Neural cell (in vitro differentiated cells): ENCODE measurements around the gene FGF11. TPM values are rescaled to one million over a fixed set of nuclear protein-coding genes. Genes with fewer than 3 reads are reported as not detected.

Experiments
- H2AFZ ChIP-seq: fragments of 200-600, 300-800 bp; sonication (generic), shearing (Covaris generic); 2 replicates; pipeline ENCODE4 v1.6.0; 2014; ENCODE audit warnings: low read depth, mild to moderate bottlenecking, antibody characterized with exemption, low read length, moderate library complexity
- H3F3A ChIP-seq: fragments of 200-600 bp; shearing (Covaris generic); 2 replicates; pipeline ENCODE4 v1.6.1; 2016; ENCODE audit warnings: mild to moderate bottlenecking, moderate library complexity, mixed read lengths, antibody characterized with exemption, low read length; ENCODE audit not compliant: insufficient read depth, poor library complexity, severe bottlenecking
- H3K27ac ChIP-seq: fragments of 200-600, 300-800 bp; sonication (generic), shearing (Covaris generic); 2 replicates; pipeline ENCODE4 v1.5.1; 2014; ENCODE audit warnings: mild to moderate bottlenecking, low read length, moderate library complexity
- H3K27me3 ChIP-seq: fragments of 300-800, 200-600 bp; sonication (generic), shearing (Covaris generic); 2 replicates; pipeline ENCODE4 v1.6.0; 2014; ENCODE audit warnings: mild to moderate bottlenecking, low read depth, low read length, moderate library complexity; ENCODE audit not compliant: insufficient read depth
- H3K36me3 ChIP-seq: fragments of 300-800, 200-600 bp; sonication (generic), shearing (Covaris generic); 2 replicates; pipeline ENCODE4 v1.5.1; 2014; ENCODE audit warnings: mild to moderate bottlenecking, antibody characterized with exemption, low read length, moderate library complexity; ENCODE audit not compliant: insufficient read depth
- H3K4me2 ChIP-seq: fragments of 300-800, 200-600 bp; sonication (generic), shearing (Covaris generic); 2 replicates; pipeline ENCODE4 v1.6.0; 2014; ENCODE audit warnings: mild to moderate bottlenecking, low read length
- H3K4me3 ChIP-seq: fragments of 300-800, 200-600 bp; sonication (generic), shearing (Covaris generic); 2 replicates; pipeline ENCODE4 v1.5.1; 2014; ENCODE audit warnings: mild to moderate bottlenecking, low read length, moderate library complexity
- H3K79me2 ChIP-seq: fragments of 200-600 bp; shearing (Covaris generic); replicated peaks from 2 replicates; pipeline ENCODE4 v1.6.0; 2014; ENCODE audit warnings: mild to moderate bottlenecking, low read length, moderate library complexity; ENCODE audit not compliant: insufficient read depth
- H3K9ac ChIP-seq: fragments of 300-800, 200-600 bp; sonication (generic), shearing (Covaris generic); 2 replicates; pipeline ENCODE4 v1.6.1; 2016; ENCODE audit warnings: mild to moderate bottlenecking, low read length, mixed read lengths
- H3K9me2 ChIP-seq: fragments of 200-600 bp; shearing (Covaris generic); 2 replicates; pipeline ENCODE4 v1.6.1; 2016; ENCODE audit warnings: mild to moderate bottlenecking, low read length, mixed read lengths; ENCODE audit not compliant: insufficient read depth
- H3K9me3 ChIP-seq: fragments of 200-600, 300-800 bp; sonication (generic), shearing (Covaris generic); 2 replicates; pipeline ENCODE4 v1.6.1; 2016; ENCODE audit warnings: mild to moderate bottlenecking, mixed run types, low read length, moderate library complexity, mixed read lengths
- H4K20me1 ChIP-seq: fragments of 200-600 bp; shearing (Covaris generic); 2 replicates; pipeline ENCODE4 v1.6.1; 2016; ENCODE audit warnings: mild to moderate bottlenecking, mixed run types; ENCODE audit not compliant: insufficient read depth
- EP300 ChIP-seq: fragments of 450-650 bp; conservative IDR thresholded peaks from 2 replicates; pipeline ENCODE4 v1.6.1; 2014; ENCODE audit warnings: antibody characterized with exemption, mild to moderate bottlenecking, moderate library complexity; ENCODE audit not compliant: poor library complexity, severe bottlenecking
- EZH2 ChIP-seq: fragments of 200-600, 300-800 bp; shearing (Covaris generic), sonication (generic); IDR thresholded peaks from 2 replicates; pipeline ENCODE4 v1.6.1; 2014; ENCODE audit warnings: antibody characterized with exemption, low read length, borderline replicate concordance, mild to moderate bottlenecking; ENCODE audit not compliant: insufficient read depth, poor library complexity, severe bottlenecking
- MXI1 ChIP-seq: fragments of 450-650 bp; conservative IDR thresholded peaks from 2 replicates; pipeline ENCODE4 v1.6.1; 2014; ENCODE audit warnings: antibody characterized with exemption, mild to moderate bottlenecking; ENCODE audit not compliant: poor library complexity, severe bottlenecking
- POLR2AphosphoS5 ChIP-seq: IDR thresholded peaks from 2 replicates; pipeline ENCODE4 v1.6.1; 2012
- RAD21 ChIP-seq: fragments of 450-650 bp; conservative IDR thresholded peaks from 2 replicates; pipeline ENCODE4 v1.6.1; 2014; ENCODE audit warnings: antibody characterized with exemption, mild to moderate bottlenecking, moderate library complexity
- SMC3 ChIP-seq: fragments of 450-650 bp; conservative IDR thresholded peaks from 2 replicates; pipeline ENCODE4 v1.6.1; 2014; ENCODE audit warnings: antibody characterized with exemption, mild to moderate bottlenecking, moderate library complexity; ENCODE audit not compliant: poor library complexity
- TAF1 ChIP-seq: IDR thresholded peaks from 2 replicates; pipeline ENCODE4 v1.6.1; 2012; ENCODE audit warnings: low read depth
- polyA plus RNA-seq: library from polyadenylated mRNA; depleted of rRNA; stranded (reverse); fragments of >200 nt; gene quantifications from 2 replicates; pipeline ENCODE4 v1.2.3, GENCODE V29; 2014
- TF ChIP-seq, protein P1 (sequence below): fragments of 450-650 bp; IDR thresholded peaks from 2 replicates; pipeline ENCODE4 v1.5.1; 2014; ENCODE audit warnings: antibody characterized with exemption, mild to moderate bottlenecking, moderate library complexity; ENCODE audit not compliant: poor library complexity, severe bottlenecking
- TF ChIP-seq, protein P2 (sequence below): IDR thresholded peaks from 2 replicates; pipeline ENCODE4 v1.6.1; 2012; ENCODE audit warnings: borderline replicate concordance

FGF11 gene
- polyA plus RNA-seq, 1 donor from 2014 or later = 16.4 TPM

DNA sequence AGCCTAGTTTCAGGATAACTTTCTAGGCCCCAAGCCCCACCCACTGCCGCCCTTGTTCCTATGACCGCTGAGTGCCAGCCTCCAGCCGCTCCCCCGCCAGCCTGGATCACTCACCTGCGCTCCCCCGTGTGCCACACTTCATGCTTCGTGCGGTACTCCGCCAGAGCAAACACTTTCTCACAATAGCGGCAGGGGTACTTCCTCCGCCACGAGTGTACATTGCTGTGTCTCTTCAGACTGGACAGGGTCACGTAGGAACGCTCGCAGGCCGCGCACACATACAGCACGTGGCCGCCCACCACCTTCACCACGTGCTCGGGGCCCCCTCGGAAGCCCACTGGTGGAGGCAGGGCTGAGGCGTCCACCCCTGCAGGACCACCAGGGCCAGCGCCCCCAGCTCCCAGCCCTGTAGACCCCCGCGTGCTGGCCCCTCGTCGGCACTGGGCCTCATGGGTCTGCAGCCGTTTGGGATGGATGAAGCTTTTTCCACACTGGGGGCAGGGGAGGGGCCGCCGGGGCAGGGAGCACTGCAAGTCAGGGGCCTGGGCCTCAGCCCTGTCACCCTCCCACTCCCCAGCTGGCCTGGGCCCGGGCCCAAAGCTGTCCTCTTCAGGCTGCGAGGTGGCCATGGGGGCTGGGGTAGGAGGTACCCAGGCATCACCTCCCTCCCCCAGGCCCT, 26.4 kb downstream of the FGF11 start:
- Histone ChIP-seq H2AFZ (no peak overlapping the region), H3K4me3 (no peak overlapping the region), H3K36me3 (no peaks in the 10 kb centered on the region), H3F3A (no peaks in the 10 kb centered on the region), H3K4me2 (no peak overlapping the region), H4K20me1 (no peaks in the 10 kb centered on the region), H3K27ac (no peak overlapping the region), H3K79me2 (peaks cover 1% of the 10 kb centered on the region), H3K9me2 (no peaks in the 10 kb centered on the region), H3K9ac (no peak overlapping the region), H3K9me3 (no peaks in the 10 kb centered on the region), H3K27me3 (no peaks in the 10 kb centered on the region)
- TF ChIP-seq RAD21 (no peak), EP300 (no peak), SMC3 (no peak), EZH2 (no peak), MXI1 (no peak), POLR2AphosphoS5 (no peak), TAF1 (no peak)
- TF ChIP-seq, protein P1, sequence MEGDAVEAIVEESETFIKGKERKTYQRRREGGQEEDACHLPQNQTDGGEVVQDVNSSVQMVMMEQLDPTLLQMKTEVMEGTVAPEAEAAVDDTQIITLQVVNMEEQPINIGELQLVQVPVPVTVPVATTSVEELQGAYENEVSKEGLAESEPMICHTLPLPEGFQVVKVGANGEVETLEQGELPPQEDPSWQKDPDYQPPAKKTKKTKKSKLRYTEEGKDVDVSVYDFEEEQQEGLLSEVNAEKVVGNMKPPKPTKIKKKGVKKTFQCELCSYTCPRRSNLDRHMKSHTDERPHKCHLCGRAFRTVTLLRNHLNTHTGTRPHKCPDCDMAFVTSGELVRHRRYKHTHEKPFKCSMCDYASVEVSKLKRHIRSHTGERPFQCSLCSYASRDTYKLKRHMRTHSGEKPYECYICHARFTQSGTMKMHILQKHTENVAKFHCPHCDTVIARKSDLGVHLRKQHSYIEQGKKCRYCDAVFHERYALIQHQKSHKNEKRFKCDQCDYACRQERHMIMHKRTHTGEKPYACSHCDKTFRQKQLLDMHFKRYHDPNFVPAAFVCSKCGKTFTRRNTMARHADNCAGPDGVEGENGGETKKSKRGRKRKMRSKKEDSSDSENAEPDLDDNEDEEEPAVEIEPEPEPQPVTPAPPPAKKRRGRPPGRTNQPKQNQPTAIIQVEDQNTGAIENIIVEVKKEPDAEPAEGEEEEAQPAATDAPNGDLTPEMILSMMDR = no peak
- TF ChIP-seq, protein P2, sequence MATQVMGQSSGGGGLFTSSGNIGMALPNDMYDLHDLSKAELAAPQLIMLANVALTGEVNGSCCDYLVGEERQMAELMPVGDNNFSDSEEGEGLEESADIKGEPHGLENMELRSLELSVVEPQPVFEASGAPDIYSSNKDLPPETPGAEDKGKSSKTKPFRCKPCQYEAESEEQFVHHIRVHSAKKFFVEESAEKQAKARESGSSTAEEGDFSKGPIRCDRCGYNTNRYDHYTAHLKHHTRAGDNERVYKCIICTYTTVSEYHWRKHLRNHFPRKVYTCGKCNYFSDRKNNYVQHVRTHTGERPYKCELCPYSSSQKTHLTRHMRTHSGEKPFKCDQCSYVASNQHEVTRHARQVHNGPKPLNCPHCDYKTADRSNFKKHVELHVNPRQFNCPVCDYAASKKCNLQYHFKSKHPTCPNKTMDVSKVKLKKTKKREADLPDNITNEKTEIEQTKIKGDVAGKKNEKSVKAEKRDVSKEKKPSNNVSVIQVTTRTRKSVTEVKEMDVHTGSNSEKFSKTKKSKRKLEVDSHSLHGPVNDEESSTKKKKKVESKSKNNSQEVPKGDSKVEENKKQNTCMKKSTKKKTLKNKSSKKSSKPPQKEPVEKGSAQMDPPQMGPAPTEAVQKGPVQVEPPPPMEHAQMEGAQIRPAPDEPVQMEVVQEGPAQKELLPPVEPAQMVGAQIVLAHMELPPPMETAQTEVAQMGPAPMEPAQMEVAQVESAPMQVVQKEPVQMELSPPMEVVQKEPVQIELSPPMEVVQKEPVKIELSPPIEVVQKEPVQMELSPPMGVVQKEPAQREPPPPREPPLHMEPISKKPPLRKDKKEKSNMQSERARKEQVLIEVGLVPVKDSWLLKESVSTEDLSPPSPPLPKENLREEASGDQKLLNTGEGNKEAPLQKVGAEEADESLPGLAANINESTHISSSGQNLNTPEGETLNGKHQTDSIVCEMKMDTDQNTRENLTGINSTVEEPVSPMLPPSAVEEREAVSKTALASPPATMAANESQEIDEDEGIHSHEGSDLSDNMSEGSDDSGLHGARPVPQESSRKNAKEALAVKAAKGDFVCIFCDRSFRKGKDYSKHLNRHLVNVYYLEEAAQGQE = no peak

DNA sequence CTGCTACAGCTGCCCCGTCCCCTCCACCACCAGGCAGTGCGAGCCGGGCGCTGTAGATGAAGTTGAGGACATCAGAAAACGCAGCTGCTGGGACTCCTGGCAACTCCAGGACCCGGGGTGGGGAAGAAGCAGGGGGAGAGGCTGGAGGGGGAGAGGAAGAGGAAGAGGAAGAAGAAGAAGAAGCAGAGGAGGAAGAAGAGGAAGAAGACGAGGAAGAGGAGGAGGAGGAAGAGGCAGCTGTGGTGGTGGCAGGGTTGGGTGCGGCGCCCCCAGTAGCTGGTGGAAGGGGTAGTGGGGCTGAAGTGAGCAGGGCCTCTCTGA, 27.0 kb downstream of the FGF11 start:
- Histone ChIP-seq H3K36me3 (no peaks in the 10 kb centered on the region), H3K9ac (no peak overlapping the region), H3K27ac (no peak overlapping the region), H2AFZ (no peak overlapping the region), H3K9me3 (no peaks in the 10 kb centered on the region), H3K27me3 (no peaks in the 10 kb centered on the region), H4K20me1 (no peaks in the 10 kb centered on the region), H3K4me2 (no peak overlapping the region), H3K4me3 (no peak overlapping the region), H3F3A (no peaks in the 10 kb centered on the region), H3K9me2 (no peaks in the 10 kb centered on the region), H3K79me2 (peaks cover 3% of the 10 kb centered on the region)
- no peak for TF ChIP-seq POLR2AphosphoS5
- TF ChIP-seq, protein P1 = no peak
- no peak for TF ChIP-seq RAD21
- TF ChIP-seq SMC3 = no peak
- no peak for TF ChIP-seq EP300
- no peak for TF ChIP-seq MXI1
- TF ChIP-seq TAF1 = no peak
- no peak for TF ChIP-seq EZH2
- TF ChIP-seq, protein P2 = no peak
